Lung (tissue), 12 donors: ENCODE measurements around the gene IGFBP2. TPM values are rescaled to one million over a fixed set of nuclear protein-coding genes. Genes with fewer than 3 reads are reported as not detected.

Experiments
- ATAC-seq: fragments of 200-7000 bp; cut with Tn5 transposase; one replicate; pipeline ENCODE4 v1.9.1; 2020; ENCODE audit warnings: moderate number of reproducible peaks; ENCODE audit not compliant: insufficient read depth, low FRiP score
- DNase-seq, 3 donors: peaks; one replicate each; pipeline ENCODE4 v3.0.0-alpha.2; 2013 to 2017
- H3K27ac ChIP-seq, 2 donors: one replicate each; pipeline ENCODE4 v1.5.1; 2013; ENCODE audit warnings: mild to moderate bottlenecking in 2 of 2, moderate library complexity in 2 of 2, control low read depth in 1 of 2, inconsistent platforms in 1 of 2, low read depth in 1 of 2, low read length in 1 of 2
- H3K27me3 ChIP-seq, 3 donors: one replicate each; pipeline ENCODE4 v1.5.1; 2013; ENCODE audit warnings: low read length in 2 of 3; ENCODE audit not compliant: control insufficient read depth in 3 of 3, insufficient read depth in 3 of 3
- H3K36me3 ChIP-seq, 4 donors: one replicate each; pipeline ENCODE4 v1.5.1; 2013; ENCODE audit warnings: low read length in 4 of 4, mild to moderate bottlenecking in 1 of 4, moderate library complexity in 1 of 4; ENCODE audit not compliant: control insufficient read depth in 4 of 4, insufficient read depth in 4 of 4
- H3K4me1 ChIP-seq, 5 donors: one replicate each; pipeline ENCODE4 v1.5.1; 2013; ENCODE audit warnings: low read length in 5 of 5, mild to moderate bottlenecking in 2 of 5, moderate library complexity in 1 of 5; ENCODE audit not compliant: control insufficient read depth in 5 of 5, insufficient read depth in 5 of 5
- H3K4me3 ChIP-seq: one replicate; pipeline ENCODE4 v1.5.1; 2013; ENCODE audit warnings: mild to moderate bottlenecking, control low read depth, moderate library complexity
- H3K9ac ChIP-seq, 2 donors: one replicate each; pipeline ENCODE4 v1.5.1; 2013; ENCODE audit warnings: low read length in 2 of 2, control low read depth in 1 of 2; ENCODE audit not compliant: insufficient read depth in 1 of 2
- H3K9me3 ChIP-seq, 4 donors: one replicate each; pipeline ENCODE4 v1.5.1; 2013; ENCODE audit warnings: low read length in 3 of 4, mild to moderate bottlenecking in 1 of 4, moderate library complexity in 1 of 4; ENCODE audit not compliant: control insufficient read depth in 4 of 4, insufficient read depth in 3 of 4
- WGBS, 2 donors: extraction: QIAGEN DNeasy Blood & Tissue Kit; methylation state at CpG; one replicate each; pipeline ENCODE4 v1.1.7; 2013; 5-methylcytosine and 5-hydroxymethylcytosine counted together
- polyA plus RNA-seq, 2 donors: library from polyadenylated mRNA; stranded (reverse); fragments of 200-250 nt; gene quantifications; one replicate each; pipeline ENCODE4 v1.2.1, GENCODE V29; 2013
- total RNA-seq, 2 donors: library from RNA; depleted of rRNA in 1 of 2; stranded (reverse); fragments of >200 nt in 1 of 2; gene quantifications; one replicate each; pipeline ENCODE4 v1.2.1, GENCODE V29; 2014 to 2021
- TF ChIP-seq, protein P1 (sequence below): IDR thresholded peaks from 2 replicates; pipeline ENCODE4 v1.5.1; 2012; ENCODE audit warnings: mild to moderate bottlenecking; ENCODE audit errors: control extremely low read depth, extremely low read depth
- donor health status: control.
- donor health status: control.
- donor health status: Bipolar disorder and iron deficiency.
- donor health status: healthy.
- donor health status: DM: yes; HTN: yes; CAD: no.

Gene IGFBP2
- total and polyA plus RNA-seq, 4 donors = 50.5 to 104 (median 81.2) TPM

DNA sequence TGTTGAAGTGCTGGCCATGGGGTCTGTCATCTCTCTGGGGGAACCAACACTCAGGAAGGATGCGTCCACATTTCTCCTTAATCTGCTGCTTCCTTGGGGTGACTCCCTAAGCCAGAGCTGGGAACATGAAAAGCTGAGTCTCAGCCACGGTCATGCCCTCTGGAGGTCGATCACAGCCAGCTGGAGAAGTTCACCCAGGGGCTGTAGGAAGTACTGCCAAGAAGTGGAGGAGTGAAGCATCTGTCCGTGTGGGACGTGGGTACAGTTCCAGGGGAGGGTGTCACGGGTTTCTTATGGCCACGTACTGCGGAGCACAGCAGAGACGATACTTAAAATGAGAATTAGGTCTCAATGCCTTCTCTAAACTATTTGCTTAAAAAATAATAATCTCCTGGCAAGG lies 42.4 kb upstream of the IGFBP2 start:
- DNase-seq (peak; percentile 75 to 81 (median 76)), ATAC-seq (peak; percentile 41)
- Histone ChIP-seq H3K9me3 (no peaks in the 10 kb centered on the region), H3K27ac (no peak overlapping the region), H3K4me1 (peaks cover 0 to 12% (median 0%) of the 10 kb centered on the region in 5 donors), H3K36me3 (no peaks in the 10 kb centered on the region), H3K27me3 (no peaks in the 10 kb centered on the region), H3K4me3 (no peak overlapping the region), H3K9ac (no peak overlapping the region)
- 66 to 79% methylated on average over 9 of the region's 9 CpGs for WGBS, 2 donors
- TF ChIP-seq, protein P1, sequence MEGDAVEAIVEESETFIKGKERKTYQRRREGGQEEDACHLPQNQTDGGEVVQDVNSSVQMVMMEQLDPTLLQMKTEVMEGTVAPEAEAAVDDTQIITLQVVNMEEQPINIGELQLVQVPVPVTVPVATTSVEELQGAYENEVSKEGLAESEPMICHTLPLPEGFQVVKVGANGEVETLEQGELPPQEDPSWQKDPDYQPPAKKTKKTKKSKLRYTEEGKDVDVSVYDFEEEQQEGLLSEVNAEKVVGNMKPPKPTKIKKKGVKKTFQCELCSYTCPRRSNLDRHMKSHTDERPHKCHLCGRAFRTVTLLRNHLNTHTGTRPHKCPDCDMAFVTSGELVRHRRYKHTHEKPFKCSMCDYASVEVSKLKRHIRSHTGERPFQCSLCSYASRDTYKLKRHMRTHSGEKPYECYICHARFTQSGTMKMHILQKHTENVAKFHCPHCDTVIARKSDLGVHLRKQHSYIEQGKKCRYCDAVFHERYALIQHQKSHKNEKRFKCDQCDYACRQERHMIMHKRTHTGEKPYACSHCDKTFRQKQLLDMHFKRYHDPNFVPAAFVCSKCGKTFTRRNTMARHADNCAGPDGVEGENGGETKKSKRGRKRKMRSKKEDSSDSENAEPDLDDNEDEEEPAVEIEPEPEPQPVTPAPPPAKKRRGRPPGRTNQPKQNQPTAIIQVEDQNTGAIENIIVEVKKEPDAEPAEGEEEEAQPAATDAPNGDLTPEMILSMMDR = no peak

DNA sequence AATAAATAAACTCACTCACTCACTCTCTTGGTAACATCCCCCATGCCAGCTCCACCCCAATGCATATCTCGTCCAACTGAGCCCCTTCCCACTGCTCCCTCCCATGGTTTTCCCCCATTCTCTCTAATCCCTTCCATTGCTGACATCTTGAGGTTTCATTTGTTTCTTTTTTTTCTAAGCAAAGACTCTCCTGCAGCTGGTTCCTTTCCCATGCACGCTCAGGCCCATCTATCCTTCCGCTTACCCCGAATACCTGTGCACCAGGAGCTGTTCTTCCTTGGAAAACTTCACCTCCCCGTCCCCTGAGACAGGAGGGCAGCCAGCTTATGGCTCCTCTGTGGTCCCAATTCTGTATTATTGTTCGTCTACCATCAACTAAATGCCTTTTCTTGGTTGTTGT lies 41.7 kb upstream of the IGFBP2 start:
- no peak for DNase-seq
- H3K27me3 ChIP-seq = no peaks in the 10 kb centered on the region
- no peak overlapping the region for H3K4me3 ChIP-seq
- 90 to 96% methylated on average over 6 of the region's 6 CpGs for WGBS, 2 donors
- H3K36me3 ChIP-seq = no peaks in the 10 kb centered on the region
- no peak for ATAC-seq
- H3K9ac ChIP-seq = no peak overlapping the region
- no peaks in the 10 kb centered on the region for H3K9me3 ChIP-seq
- H3K4me1 ChIP-seq = peaks cover 0 to 18% (median 0%) of the 10 kb centered on the region in 5 donors
- TF ChIP-seq, protein P1 = no peak
- H3K27ac ChIP-seq = no peak overlapping the region

DNA sequence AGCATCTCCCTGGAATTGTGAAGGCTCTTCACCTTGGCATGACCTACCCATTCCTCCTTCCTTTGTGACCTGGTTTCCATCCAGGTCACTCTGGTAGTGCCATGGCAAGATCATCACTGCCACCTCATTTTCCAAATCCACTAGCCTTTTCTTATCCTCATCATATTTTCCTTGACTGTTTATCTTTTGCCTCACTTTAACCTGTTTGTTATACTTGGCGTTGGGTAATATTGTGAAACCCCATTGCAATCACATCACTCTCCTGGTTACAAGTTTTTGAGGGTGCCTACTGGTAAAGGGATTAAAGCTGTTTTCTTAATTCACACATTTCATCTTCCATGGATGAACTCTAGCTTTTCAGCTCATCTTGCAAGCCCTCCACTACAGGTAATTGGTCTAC lies 39.1 kb upstream of the IGFBP2 start:
- DNase-seq (no peak), ATAC-seq (no peak)
- Histone ChIP-seq H3K36me3 (no peaks in the 10 kb centered on the region), H3K4me1 (peaks cover 0 to 35% (median 4%) of the 10 kb centered on the region in 5 donors), H3K27me3 (no peaks in the 10 kb centered on the region), H3K4me3 (no peak overlapping the region), H3K9me3 (no peaks in the 10 kb centered on the region), H3K27ac (no peak overlapping the region), H3K9ac (no peak overlapping the region)
- WGBS, 2 donors = 78 to 83% methylated on average over 1 of the region's 1 CpG
- TF ChIP-seq, protein P1 = no peak
